Natural killer cell treated with Interleukin-12 subunit alpha and Interleukin-12 subunit beta and Interleukin-15 and Interleukin-18, amount 100 ng/mL, for 72 hours (primary cell): ENCODE measurements around the gene ZNF782. TPM values are rescaled to one million over a fixed set of nuclear protein-coding genes. Genes with fewer than 3 reads are reported as not detected.
"Not testable (repeated sequence)": the region's sequence is repeated elsewhere in the genome, so short reads cannot be mapped to it uniquely, and the experiment has no call there.

ENCODE experiments used
- ATAC-seq, 2 donors: fragments of 150-1000 bp; cut with Tn5 transposase in 1 of 2; sonication (Bioruptor Pico), chemical (Tn5 transposase) in 1 of 2; 2 replicates each; pipeline ENCODE4 v1.10.0; 2021
- DNase-seq: peaks from one replicate; pipeline ENCODE4 v3.0.0; 2022; ENCODE audit warnings: low spot score
- H3K27ac Mint-ChIP-seq, 2 donors: 1 replicate in 1 of 2; 2 replicates in 1 of 2; pipeline ENCODE4 v1.8.0; 2022; ENCODE audit warnings: mixed read lengths in 2 of 2, mild to moderate bottlenecking in 1 of 2, moderate library complexity in 1 of 2
- H3K27me3 Mint-ChIP-seq, 2 donors: 1 replicate in 1 of 2; 2 replicates in 1 of 2; pipeline ENCODE4 v1.8.0; 2022; ENCODE audit warnings: mixed read lengths in 2 of 2
- H3K36me3 Mint-ChIP-seq: one replicate; pipeline ENCODE4 v1.8.0; 2022; ENCODE audit warnings: mixed read lengths
- H3K4me1 Mint-ChIP-seq, 2 donors: 1 replicate in 1 of 2; 2 replicates in 1 of 2; pipeline ENCODE4 v1.8.0; 2022; ENCODE audit warnings: low read depth in 2 of 2, mixed read lengths in 2 of 2, mild to moderate bottlenecking in 1 of 2
- H3K4me3 Mint-ChIP-seq: one replicate; pipeline ENCODE4 v1.8.0; 2022; ENCODE audit warnings: mixed read lengths
- H3K9me3 Mint-ChIP-seq: 2 replicates; pipeline ENCODE4 v1.8.0; 2022; ENCODE audit warnings: mixed read lengths
- total RNA-seq, 2 donors: library from RNA; stranded (reverse); gene quantifications; one replicate each; pipeline ENCODE4 v1.2.3, GENCODE V29; 2022

Gene ZNF782
- total RNA-seq, 2 donors from 2014 or later: 4.5 to 8.6 TPM

DNA sequence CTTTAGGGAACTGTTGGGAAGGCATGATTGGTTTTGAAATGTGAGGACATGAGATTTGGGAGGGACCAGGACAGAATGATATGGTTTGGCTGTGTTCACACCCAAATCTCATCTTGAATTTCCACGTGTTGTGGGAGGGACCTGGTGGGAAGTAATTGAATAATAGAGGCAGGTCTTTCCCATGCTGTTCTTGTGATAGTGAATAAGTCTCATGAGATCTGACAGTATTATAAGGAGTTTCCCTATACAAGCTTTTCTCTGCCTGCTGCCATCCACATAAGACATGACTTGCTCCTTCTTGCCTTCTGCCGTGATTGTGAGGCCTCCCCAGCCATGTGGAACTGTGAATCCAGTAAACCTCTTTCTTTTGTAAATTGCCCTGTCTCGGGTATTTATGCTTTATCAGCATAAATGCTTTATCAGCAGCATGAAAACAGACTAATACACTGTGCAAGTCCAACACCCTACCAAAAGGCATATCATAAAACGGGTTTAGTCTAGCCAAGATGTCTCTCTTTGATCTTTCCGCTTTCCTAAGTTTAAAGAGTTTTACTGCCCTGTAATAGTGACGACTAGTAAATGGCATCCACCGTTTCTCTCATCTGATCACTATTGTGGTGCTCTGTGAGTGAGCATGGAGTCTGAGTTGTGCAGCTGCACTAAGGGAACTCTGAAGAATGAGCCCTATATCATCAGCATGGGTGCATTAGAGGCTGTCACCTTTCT lies 12.9 kb upstream of the ZNF782 start:
- Mint-ChIP-seq H3K27ac (no peak overlapping the region), H3K4me1 (no peaks in the 10 kb centered on the region), H3K36me3 (no peaks in the 10 kb centered on the region), H3K27me3 (peaks cover 9 to 13% of the 10 kb centered on the region in 2 donors), H3K9me3 (no peaks in the 10 kb centered on the region), H3K4me3 (no peak overlapping the region)
- DNase-seq (no peak), ATAC-seq (no peak)

DNA sequence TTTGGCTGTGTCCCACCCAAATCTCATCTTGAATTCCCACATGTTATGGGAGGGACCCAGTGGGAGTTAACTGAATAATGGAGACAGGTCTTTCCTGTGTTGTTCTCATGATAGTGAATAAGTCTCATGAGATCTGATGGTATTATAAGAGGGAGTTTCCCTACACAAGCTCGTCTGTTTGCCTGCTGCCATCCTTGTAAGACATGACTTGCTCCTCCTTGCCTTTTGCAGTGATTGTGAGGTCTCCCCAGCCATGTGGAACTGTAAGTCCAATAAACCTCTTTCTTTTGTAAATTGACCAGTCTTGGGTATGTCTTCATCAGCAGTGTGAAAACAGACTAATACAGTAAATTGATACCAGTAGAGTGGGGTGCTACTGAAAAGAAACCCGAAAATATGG lies 10.9 kb upstream of the ZNF782 start:
- H3K4me3 Mint-ChIP-seq, ATAC-seq, DNase-seq, H3K9me3 Mint-ChIP-seq, H3K4me1 Mint-ChIP-seq, H3K36me3 Mint-ChIP-seq, H3K27ac Mint-ChIP-seq: not testable (repeated sequence)
- H3K27me3 Mint-ChIP-seq: peaks cover 9 to 18% of the 10 kb centered on the region in 2 donors

DNA sequence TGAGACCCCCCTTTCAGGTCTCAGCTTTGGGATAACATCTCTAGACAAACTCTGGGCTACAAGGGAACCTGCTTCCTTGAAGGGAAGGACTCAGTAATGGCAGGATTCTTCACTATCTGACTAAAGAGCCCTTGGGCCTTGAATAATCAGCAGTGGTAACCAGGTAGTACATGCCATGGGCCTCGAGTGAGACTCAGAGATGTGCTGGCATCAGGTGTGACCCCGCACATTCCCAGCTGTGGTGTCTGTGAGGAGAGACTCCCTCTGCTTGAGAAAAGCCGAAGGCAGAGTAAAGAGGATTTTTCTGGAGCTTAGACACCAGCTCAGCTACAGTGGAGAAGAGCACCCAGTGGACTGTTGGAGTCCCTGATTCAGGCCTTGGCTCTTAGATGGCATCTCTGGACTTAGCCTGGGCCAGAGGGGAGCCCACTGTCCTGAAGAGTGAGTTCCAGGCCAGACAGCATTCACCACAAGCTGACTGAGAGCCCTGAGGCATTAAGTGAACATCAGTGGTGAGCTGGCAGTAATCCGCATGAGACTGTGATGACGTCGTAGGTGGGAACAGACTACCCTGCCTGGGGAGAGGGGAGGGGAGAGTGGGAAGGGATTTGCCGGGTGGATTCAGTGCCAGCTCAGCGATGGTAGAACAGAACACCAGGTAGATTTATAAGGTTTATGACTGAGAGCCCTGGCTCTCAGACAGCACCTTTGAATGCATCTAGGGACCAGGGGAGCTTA lies 5.3 kb upstream of the ZNF782 start:
- no peak overlapping the region for H3K27ac Mint-ChIP-seq
- no peaks in the 10 kb centered on the region for H3K9me3 Mint-ChIP-seq
- DNase-seq: no peak
- no peaks in the 10 kb centered on the region for H3K36me3 Mint-ChIP-seq
- ATAC-seq: no peak
- H3K4me3 Mint-ChIP-seq: no peak overlapping the region
- H3K27me3 Mint-ChIP-seq: peaks cover 11 to 12% of the 10 kb centered on the region in 2 donors
- peaks cover 6 to 9% of the 10 kb centered on the region in 2 donors for H3K4me1 Mint-ChIP-seq

DNA sequence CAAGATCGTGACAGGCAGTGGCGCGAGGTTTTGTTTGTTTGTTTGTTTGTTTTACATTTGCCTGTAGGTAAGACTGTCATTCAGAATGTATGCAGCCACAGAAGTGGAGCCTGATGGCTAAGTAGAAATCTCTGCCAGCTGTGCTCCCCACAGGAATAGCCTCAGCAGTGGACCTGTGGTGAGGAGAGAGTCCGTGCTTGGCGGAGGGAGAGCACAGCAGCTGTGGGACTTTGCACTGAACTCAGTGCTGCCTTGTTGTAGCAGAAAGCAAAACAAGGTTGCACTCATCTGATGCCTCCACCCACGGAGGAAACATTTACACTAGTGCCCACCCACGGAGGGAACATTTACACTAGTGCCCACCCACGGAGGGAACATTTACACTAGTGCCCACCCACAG lies 4.4 kb upstream of the ZNF782 start:
- ATAC-seq (no peak), DNase-seq (no peak)
- H3K4me1 Mint-ChIP-seq: peaks cover 9% of the 10 kb centered on the region in 2 donors
- H3K36me3 Mint-ChIP-seq: no peaks in the 10 kb centered on the region
- H3K4me3 Mint-ChIP-seq: no peak overlapping the region
- no peak overlapping the region for H3K27ac Mint-ChIP-seq
- no peaks in the 10 kb centered on the region for H3K9me3 Mint-ChIP-seq
- H3K27me3 Mint-ChIP-seq: peaks cover 11 to 12% of the 10 kb centered on the region in 2 donors

DNA sequence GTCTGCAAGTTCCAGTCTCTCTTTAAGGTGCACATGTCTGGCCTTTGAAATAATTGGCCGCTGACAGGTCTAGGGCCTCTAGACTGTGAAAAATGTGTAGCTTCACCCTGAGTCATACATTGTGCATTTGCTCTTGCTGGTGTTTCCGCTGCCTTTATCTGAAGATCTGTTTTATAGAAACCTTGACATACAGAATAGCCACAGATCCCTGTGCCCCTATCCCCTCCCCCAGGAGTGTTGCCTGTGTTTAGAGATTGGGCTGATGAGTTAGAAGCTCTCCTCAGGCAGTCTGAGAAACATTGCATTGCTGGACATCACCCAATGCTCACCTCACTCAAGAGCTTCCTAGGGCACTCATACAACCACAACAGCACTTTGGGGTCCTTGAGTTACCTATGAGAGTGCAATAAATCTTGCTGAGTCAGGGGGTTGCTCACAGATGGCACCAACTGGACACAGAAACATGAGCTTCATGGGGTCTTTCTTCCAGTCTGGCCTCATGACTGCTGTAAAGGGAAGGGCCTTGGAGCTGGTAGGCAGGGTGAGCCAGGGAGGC lies 3.8 kb upstream of the ZNF782 start:
- no peak for DNase-seq
- H3K27me3 Mint-ChIP-seq: peaks cover 11 to 12% of the 10 kb centered on the region in 2 donors
- H3K9me3 Mint-ChIP-seq: no peaks in the 10 kb centered on the region
- ATAC-seq: no peak
- no peaks in the 10 kb centered on the region for H3K36me3 Mint-ChIP-seq
- H3K4me3 Mint-ChIP-seq: no peak overlapping the region
- H3K27ac Mint-ChIP-seq: no peak overlapping the region
- H3K4me1 Mint-ChIP-seq: peaks cover 13 to 14% of the 10 kb centered on the region in 2 donors

GRCh38 chr9:96856363-96857286 lies 2.3 kb upstream of the ZNF782 start:
- ATAC-seq: peak; percentile 76
- peak; percentile 77 for DNase-seq
- Mint-ChIP-seq H3K27me3 (peaks cover 6 to 12% of the 10 kb centered on the region in 2 donors), H3K4me3 (no peak overlapping the region), H3K4me1 (peaks cover 25% of the 10 kb centered on the region in 2 donors), H3K9me3 (no peaks in the 10 kb centered on the region), H3K36me3 (no peaks in the 10 kb centered on the region), H3K27ac (no peak overlapping the region)

DNA sequence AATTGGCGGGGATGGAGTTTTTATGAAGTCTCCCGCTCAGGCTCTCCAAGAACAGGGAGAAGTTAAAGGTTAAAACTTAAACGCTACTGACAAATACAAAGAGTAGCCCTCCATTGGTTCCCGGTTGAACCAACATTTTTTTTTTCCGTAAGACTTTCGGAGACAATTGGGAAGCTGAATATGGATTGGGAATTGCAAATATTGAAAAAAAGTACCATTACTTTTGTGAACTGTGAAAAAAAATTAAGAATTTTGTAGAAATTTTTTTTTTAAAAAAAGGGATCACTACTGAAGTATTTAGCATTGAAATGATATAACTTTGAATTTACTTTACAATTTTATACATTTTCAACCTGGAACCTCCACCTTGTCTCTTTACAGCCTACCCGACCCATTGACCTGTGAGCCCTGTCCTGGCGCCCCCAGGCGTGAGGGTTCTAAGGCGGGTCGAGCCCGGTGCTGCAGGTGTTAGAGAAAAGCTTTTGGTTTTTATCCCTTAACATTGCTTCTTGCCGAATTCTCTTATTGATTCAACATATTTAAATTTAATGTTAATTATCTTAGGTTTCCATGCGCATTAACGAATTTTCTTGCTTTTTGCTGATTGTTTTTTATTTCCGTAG lies 448 bp upstream of the ZNF782 start:
- Mint-ChIP-seq H3K27ac (peak overlapping the region; percentile 98 to 100), H3K9me3 (no peaks in the 10 kb centered on the region), H3K27me3 (peaks cover 6 to 12% of the 10 kb centered on the region in 2 donors), H3K4me3 (peak overlapping the region; percentile 98), H3K36me3 (peaks cover 4% of the 10 kb centered on the region), H3K4me1 (peaks cover 29 to 30% of the 10 kb centered on the region in 2 donors)
- no peak for DNase-seq
- no peak for ATAC-seq

DNA sequence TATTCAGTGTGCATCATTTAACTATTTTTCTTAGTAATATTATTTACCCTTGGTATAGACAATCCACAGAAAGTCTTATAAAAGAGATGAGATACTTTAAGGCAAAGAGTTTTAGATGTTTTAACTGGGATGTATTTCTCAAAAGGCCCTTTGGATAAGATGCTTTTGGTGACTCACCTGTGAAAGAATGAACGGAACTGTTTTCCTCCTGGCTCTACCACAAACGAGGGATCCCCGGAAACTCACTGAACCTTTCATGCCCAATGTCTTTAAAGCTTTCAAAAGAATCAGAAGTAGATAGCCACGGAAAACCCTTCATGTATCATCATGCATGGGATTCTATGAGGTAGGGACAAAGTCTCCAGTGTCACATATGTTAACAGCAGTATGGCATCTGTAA lies 1.6 kb downstream of the ZNF782 start:
- ATAC-seq (no peak), DNase-seq (no peak)
- no peak overlapping the region for H3K27ac Mint-ChIP-seq
- H3K4me3 Mint-ChIP-seq: peak overlapping the region; percentile 98
- peaks cover 6 to 12% of the 10 kb centered on the region in 2 donors for H3K27me3 Mint-ChIP-seq
- peaks cover 19% of the 10 kb centered on the region for H3K36me3 Mint-ChIP-seq
- H3K4me1 Mint-ChIP-seq: peaks cover 44% of the 10 kb centered on the region in 2 donors
- H3K9me3 Mint-ChIP-seq: no peaks in the 10 kb centered on the region

- ATAC-seq: no peak
- Mint-ChIP-seq H3K36me3 (peaks cover 57% of the 10 kb centered on the region), H3K4me3 (no peak overlapping the region), H3K27me3 (no peaks in the 10 kb centered on the region), H3K9me3 (no peaks in the 10 kb centered on the region), H3K4me1 (peaks cover 31 to 32% of the 10 kb centered on the region in 2 donors), H3K27ac (no peak overlapping the region)
- no peak for DNase-seq
These were observed 10.3 kb downstream of the ZNF782 start for GRCh38 chr9:96844040-96844439.

DNA sequence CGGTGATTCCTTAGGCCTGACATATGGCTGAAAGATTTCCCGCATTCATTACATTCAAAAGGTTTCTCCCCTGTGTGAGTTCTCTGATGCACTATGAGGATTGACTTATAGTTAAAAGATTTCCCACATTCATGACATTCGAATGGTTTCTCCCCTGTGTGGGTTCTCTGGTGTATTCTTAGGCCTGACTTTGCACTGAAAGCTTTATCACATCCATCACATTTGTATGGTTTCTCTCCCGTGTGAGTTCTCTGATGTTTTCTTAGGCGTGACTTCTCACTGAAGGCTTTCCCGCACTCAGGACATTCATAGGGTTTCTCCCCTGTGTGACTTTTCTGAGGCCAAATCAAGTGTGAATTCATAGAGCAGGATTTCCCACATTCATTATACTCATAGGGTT lies 35.8 kb downstream of the ZNF782 start:
- Mint-ChIP-seq H3K4me3 (no peak overlapping the region), H3K27ac (no peak overlapping the region), H3K36me3 (peaks cover 71% of the 10 kb centered on the region), H3K4me1 (no peaks in the 10 kb centered on the region), H3K9me3 (peaks cover 29% of the 10 kb centered on the region), H3K27me3 (no peaks in the 10 kb centered on the region)
- DNase-seq (no peak), ATAC-seq (no peak)

- Mint-ChIP-seq H3K27me3 (no peaks in the 10 kb centered on the region), H3K27ac (no peak overlapping the region), H3K9me3 (peaks cover 30% of the 10 kb centered on the region), H3K4me3 (no peak overlapping the region), H3K4me1 (no peaks in the 10 kb centered on the region), H3K36me3 (peaks cover 71% of the 10 kb centered on the region)
- no peak for DNase-seq
- no peak for ATAC-seq
These were observed 36.3 kb downstream of the ZNF782 start for GRCh38 chr9:96817973-96818372.

GRCh38 chr9:96813607-96814006 lies 40.7 kb downstream of the ZNF782 start:
- no peak overlapping the region for H3K4me3 Mint-ChIP-seq
- H3K27me3 Mint-ChIP-seq: no peaks in the 10 kb centered on the region
- peaks cover 60% of the 10 kb centered on the region for H3K36me3 Mint-ChIP-seq
- DNase-seq (no peak), ATAC-seq (no peak)
- H3K4me1 Mint-ChIP-seq: no peaks in the 10 kb centered on the region
- no peak overlapping the region for H3K27ac Mint-ChIP-seq
- peaks cover 31% of the 10 kb centered on the region for H3K9me3 Mint-ChIP-seq

- not testable (repeated sequence) for ATAC-seq, H3K4me1 Mint-ChIP-seq, DNase-seq, H3K27me3 Mint-ChIP-seq, H3K4me3 Mint-ChIP-seq, H3K27ac Mint-ChIP-seq
- Mint-ChIP-seq H3K36me3 (peaks cover 56% of the 10 kb centered on the region), H3K9me3 (peaks cover 21% of the 10 kb centered on the region)
These were observed 55.4 kb downstream of the ZNF782 start for GRCh38 chr9:96798959-96799358.
